ENCODE results near the gene SUGCT. TPM values are rescaled to one million over a fixed set of nuclear protein-coding genes. Genes with fewer than 3 reads are reported as not detected.
A peak's percentile ranks its signal among the peaks of the same experiment; 100 is the strongest.

Gene SUGCT
- total RNA-seq, 1 donor from 2014 or later: 9.8 TPM

GRCh38 chr7:40850017-40850416, 715.2 kb downstream of the SUGCT start:
- no peaks in the 10 kb centered on the region for H3K36me3 ChIP-seq
- no peak for TF ChIP-seq CTCF (IDR thresholded peaks at IDR 0.05)
- no peak overlapping the region for H3K27ac ChIP-seq
- peaks cover 0 to 11% of the 10 kb centered on the region in 2 donors for H3K4me1 ChIP-seq
- no peaks in the 10 kb centered on the region for H3K9me3 ChIP-seq
- intact Hi-C loops (cut with DNase I): no loop called here
- no peaks in the 10 kb centered on the region for H3K27me3 ChIP-seq
- H3K4me3 ChIP-seq: no peak overlapping the region
- DNase-seq (ENCODE audit: low spot score in 2 of 2): no peak

- no peak overlapping the region for H3K4me3 ChIP-seq
- H3K4me1 ChIP-seq: peaks cover 0 to 11% of the 10 kb centered on the region in 2 donors
- intact Hi-C loops (cut with DNase I): no loop called here
- TF ChIP-seq CTCF (IDR thresholded peaks at IDR 0.05): no peak
- no peak for DNase-seq (ENCODE audit: low spot score in 2 of 2)
- H3K36me3 ChIP-seq: no peaks in the 10 kb centered on the region
- H3K27ac ChIP-seq: no peak overlapping the region
- H3K27me3 ChIP-seq: no peaks in the 10 kb centered on the region
- H3K9me3 ChIP-seq: no peaks in the 10 kb centered on the region
These were observed 716.2 kb downstream of the SUGCT start for GRCh38 chr7:40851001-40851400.

- Histone ChIP-seq H3K27ac (no peak overlapping the region), H3K4me1 (no peaks in the 10 kb centered on the region), H3K36me3 (peaks cover 0 to 5% of the 10 kb centered on the region in 2 donors), H3K27me3 (no peaks in the 10 kb centered on the region), H3K4me3 (no peak overlapping the region), H3K9me3 (no peaks in the 10 kb centered on the region)
- intact Hi-C loops (cut with DNase I): no loop called here
- TF ChIP-seq CTCF (IDR thresholded peaks at IDR 0.05): no peak
- no peak for DNase-seq (ENCODE audit: low spot score in 2 of 2)
These were observed 724.3 kb downstream of the SUGCT start for GRCh38 chr7:40859076-40859475.

- TF ChIP-seq CTCF (IDR thresholded peaks at IDR 0.05): no peak
- H3K9me3 ChIP-seq: no peaks in the 10 kb centered on the region
- no peaks in the 10 kb centered on the region for H3K4me1 ChIP-seq
- intact Hi-C loops (cut with DNase I): no loop called here
- H3K27ac ChIP-seq: no peak overlapping the region
- H3K27me3 ChIP-seq: no peaks in the 10 kb centered on the region
- no peak for DNase-seq (ENCODE audit: low spot score in 2 of 2)
- peaks cover 0 to 5% of the 10 kb centered on the region in 2 donors for H3K36me3 ChIP-seq
- H3K4me3 ChIP-seq: no peak overlapping the region
These were observed 725.2 kb downstream of the SUGCT start for GRCh38 chr7:40859965-40860543.

- no peak for DNase-seq (ENCODE audit: low spot score in 2 of 2)
- peaks cover 0 to 8% of the 10 kb centered on the region in 2 donors for H3K9me3 ChIP-seq
- H3K27ac ChIP-seq: peak overlapping the region; percentile 16 to 42
- no peaks in the 10 kb centered on the region for H3K27me3 ChIP-seq
- TF ChIP-seq CTCF (IDR thresholded peaks at IDR 0.05): no peak
- no peak overlapping the region for H3K4me3 ChIP-seq
- intact Hi-C loops (cut with DNase I): no loop called here
- no peaks in the 10 kb centered on the region for H3K4me1 ChIP-seq
- no peaks in the 10 kb centered on the region for H3K36me3 ChIP-seq
These were observed 730.8 kb downstream of the SUGCT start for GRCh38 chr7:40865441-40866233.
